ENCODE data around the gene EIF5AL1. TPM values are rescaled to one million over a fixed set of nuclear protein-coding genes. Genes with fewer than 3 reads are reported as not detected.
A peak's percentile ranks its signal among the peaks of the same experiment; 100 is the strongest.

EIF5AL1 gene
- total RNA-seq, 1 experiment from 2014 or later = 0.54 TPM

DNA sequence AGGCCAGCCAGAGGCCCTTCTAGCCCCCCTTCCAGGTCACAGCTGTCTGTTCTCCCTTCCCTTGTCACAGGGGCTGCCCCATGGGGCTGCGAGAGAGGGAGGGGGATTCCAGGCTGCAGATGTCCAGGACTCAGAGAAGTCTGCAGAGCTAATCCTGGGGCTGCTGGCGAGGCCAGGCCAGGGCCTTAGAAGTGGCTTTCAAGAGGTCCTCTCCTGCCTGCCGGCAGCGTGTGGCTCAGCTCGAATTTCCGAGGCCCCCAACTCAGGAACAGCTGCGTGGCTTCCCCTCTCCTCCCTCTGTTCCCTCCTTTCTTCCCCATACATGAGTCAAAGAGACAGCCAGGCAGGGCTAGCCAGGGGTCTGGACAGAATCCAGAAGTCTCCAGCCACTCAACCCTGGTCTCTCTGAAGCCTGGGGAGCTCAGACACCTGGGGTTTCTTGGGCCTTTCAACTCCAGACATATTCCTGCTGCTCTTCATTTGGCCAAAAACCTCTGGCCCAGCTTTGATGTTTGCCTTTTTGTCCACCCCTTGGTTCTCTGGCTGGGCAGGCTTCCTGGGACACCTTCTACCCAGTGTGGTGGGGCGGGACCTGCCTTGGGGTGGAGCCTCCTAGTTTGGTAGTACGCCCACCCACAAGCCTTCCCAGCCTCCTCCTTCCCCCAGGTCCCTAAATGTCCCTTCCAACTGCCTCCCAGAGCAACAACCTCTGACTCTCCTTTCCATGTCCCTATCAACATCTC lies 21.8 kb upstream of the EIF5AL1 start:
- Mint-ChIP-seq H3K27ac (ENCODE audit: low read depth, unreplicated experiment) (no peak overlapping the region), H3K27me3 (ENCODE audit: insufficient read depth, unreplicated experiment) (no peaks in the 10 kb centered on the region), H3K36me3 (ENCODE audit: insufficient read depth, unreplicated experiment) (no peaks in the 10 kb centered on the region), H3K9me3 (ENCODE audit: unreplicated experiment) (no peaks in the 10 kb centered on the region), H3K4me3 (ENCODE audit: unreplicated experiment) (no peak overlapping the region), H3K4me1 (ENCODE audit: insufficient read depth, unreplicated experiment) (peaks cover 15% of the 10 kb centered on the region)
- BruUV-seq (replicated peaks) = no TSS peak
- no peak for TF ChIP-seq CTCF (IDR thresholded peaks at IDR 0.05; ENCODE audit: unreplicated experiment)
- intact Hi-C loops (cut with micrococcal nuclease) = no loop called here
- no peak for DNase-seq (ENCODE audit: unreplicated experiment)
- ChIA-PET CTCF (interaction anchor here (0.6 to 2.2 kb wide), 3 partner anchors 116 to 1217 kb away, joined by 4 to 10 read pairs (median 6); no protein-coding TSS in a partner anchor), POLR2A (no interaction called here)

DNA sequence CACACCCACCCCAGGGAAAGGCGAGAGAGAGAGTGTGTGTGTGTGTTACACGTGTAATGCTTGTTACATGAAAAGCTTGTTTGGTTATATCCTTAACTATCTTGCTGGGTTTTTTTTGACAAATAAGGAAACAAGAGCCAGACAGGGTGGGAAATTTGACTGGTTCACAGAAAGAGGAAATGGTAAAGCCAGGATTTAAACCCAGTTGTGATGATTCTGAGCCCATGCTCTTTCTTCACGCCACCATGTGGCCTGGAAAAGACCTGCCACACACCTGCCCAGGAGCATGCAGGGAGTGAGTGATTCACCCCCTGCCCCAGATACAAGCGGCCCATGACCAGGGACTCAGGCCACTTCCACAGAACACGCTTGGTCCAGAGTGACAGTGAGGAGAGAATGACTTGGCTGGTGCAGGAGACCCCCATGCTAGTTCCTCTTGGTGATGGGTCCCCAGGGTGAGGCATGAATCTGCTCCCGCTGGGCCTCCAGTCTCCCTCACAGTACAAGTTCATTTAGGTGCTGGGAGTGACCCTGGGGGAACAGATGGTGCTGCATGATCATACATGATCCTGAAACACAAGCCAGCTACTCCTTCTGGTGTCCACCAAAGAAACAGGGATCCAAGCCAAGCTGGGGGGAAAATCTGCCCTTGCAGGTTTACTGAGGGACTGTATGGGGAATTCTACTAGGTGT lies 21.0 kb upstream of the EIF5AL1 start:
- no peak for TF ChIP-seq CTCF (IDR thresholded peaks at IDR 0.05; ENCODE audit: unreplicated experiment)
- intact Hi-C loops (cut with micrococcal nuclease) = no loop called here
- ChIA-PET POLR2A (no interaction called here), CTCF (interaction anchor here (0.6 to 2.2 kb wide), 2 partner anchors 8 to 117 kb away, joined by 3 to 10 read pairs; no protein-coding TSS in a partner anchor)
- DNase-seq (ENCODE audit: unreplicated experiment) = peak; percentile 14
- H3K36me3 Mint-ChIP-seq (ENCODE audit: insufficient read depth, unreplicated experiment) = no peaks in the 10 kb centered on the region
- no peak overlapping the region for H3K27ac Mint-ChIP-seq (ENCODE audit: low read depth, unreplicated experiment)
- no peaks in the 10 kb centered on the region for H3K27me3 Mint-ChIP-seq (ENCODE audit: insufficient read depth, unreplicated experiment)
- H3K9me3 Mint-ChIP-seq (ENCODE audit: unreplicated experiment) = no peaks in the 10 kb centered on the region
- H3K4me3 Mint-ChIP-seq (ENCODE audit: unreplicated experiment) = no peak overlapping the region
- peaks cover 15% of the 10 kb centered on the region for H3K4me1 Mint-ChIP-seq (ENCODE audit: insufficient read depth, unreplicated experiment)
- no TSS peak for BruUV-seq (replicated peaks)

DNA sequence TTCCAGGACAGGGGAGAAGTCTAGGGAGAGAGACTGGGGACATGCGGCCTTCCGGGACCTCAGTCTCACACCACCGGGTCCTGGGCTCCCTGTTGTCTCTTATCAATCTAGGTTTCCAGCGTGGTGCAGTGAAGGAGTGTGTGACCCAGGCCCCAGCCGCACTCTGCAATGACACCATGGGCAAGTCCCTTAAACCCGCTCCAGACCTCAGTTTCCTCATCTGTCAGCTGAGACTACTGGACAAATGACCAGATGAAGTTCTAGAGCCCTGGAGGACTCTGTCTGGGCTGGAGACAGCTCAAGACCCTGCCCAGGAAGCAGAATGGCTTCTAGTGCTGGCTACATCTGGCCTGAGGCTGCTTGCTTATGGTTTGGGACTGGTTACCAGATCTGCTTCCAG lies 20.1 kb upstream of the EIF5AL1 start:
- intact Hi-C loops (cut with micrococcal nuclease) = no loop called here
- Mint-ChIP-seq H3K4me1 (ENCODE audit: insufficient read depth, unreplicated experiment) (peaks cover 15% of the 10 kb centered on the region), H3K9me3 (ENCODE audit: unreplicated experiment) (no peaks in the 10 kb centered on the region), H3K4me3 (ENCODE audit: unreplicated experiment) (no peak overlapping the region), H3K27ac (ENCODE audit: low read depth, unreplicated experiment) (no peak overlapping the region), H3K36me3 (ENCODE audit: insufficient read depth, unreplicated experiment) (no peaks in the 10 kb centered on the region), H3K27me3 (ENCODE audit: insufficient read depth, unreplicated experiment) (peaks cover 9% of the 10 kb centered on the region)
- CTCF ChIA-PET = interaction anchor here (0.6 kb wide), 2 partner anchors 25 to 28 kb away, joined by 3 read pairs; no protein-coding TSS in a partner anchor
- DNase-seq (ENCODE audit: unreplicated experiment) = no peak
- POLR2A ChIA-PET = no interaction called here
- BruUV-seq (replicated peaks) = no TSS peak
- no peak for TF ChIP-seq CTCF (IDR thresholded peaks at IDR 0.05; ENCODE audit: unreplicated experiment)

DNA sequence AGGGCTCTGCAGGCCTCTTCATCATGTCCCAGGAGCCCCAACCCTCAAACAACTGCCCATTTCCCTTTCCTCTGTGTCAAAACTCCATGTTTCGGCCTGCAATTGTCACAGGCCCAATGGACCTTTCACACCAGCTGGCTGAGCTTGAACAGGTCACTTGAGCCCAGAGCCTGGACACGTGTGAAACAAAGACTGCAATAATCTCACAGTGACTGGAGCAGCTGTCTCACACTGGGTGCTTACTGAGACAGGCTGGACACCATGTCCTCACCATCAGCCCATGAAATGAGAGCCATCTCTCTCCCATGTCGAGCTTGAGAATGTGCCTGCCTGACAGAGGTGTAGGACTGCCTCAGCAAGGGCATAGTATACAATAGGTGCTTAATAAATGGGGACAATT lies 19.5 kb upstream of the EIF5AL1 start:
- CTCF ChIA-PET = interaction anchor here (0.6 kb wide), 1 partner anchor 29 kb away, joined by 3 read pairs; no protein-coding TSS in a partner anchor

More for the DNA sequence above, 19.5 kb upstream of the EIF5AL1 start:
- H3K27me3 Mint-ChIP-seq (ENCODE audit: insufficient read depth, unreplicated experiment) = peaks cover 15% of the 10 kb centered on the region
- H3K9me3 Mint-ChIP-seq (ENCODE audit: unreplicated experiment) = no peaks in the 10 kb centered on the region
- H3K36me3 Mint-ChIP-seq (ENCODE audit: insufficient read depth, unreplicated experiment) = no peaks in the 10 kb centered on the region
- intact Hi-C loops (cut with micrococcal nuclease) = no loop called here
- no peak for TF ChIP-seq CTCF (IDR thresholded peaks at IDR 0.05; ENCODE audit: unreplicated experiment)
- POLR2A ChIA-PET = no interaction called here
- H3K4me1 Mint-ChIP-seq (ENCODE audit: insufficient read depth, unreplicated experiment) = peaks cover 12% of the 10 kb centered on the region
- no peak for DNase-seq (ENCODE audit: unreplicated experiment)
- no TSS peak for BruUV-seq (replicated peaks)
- H3K4me3 Mint-ChIP-seq (ENCODE audit: unreplicated experiment) = no peak overlapping the region
- H3K27ac Mint-ChIP-seq (ENCODE audit: low read depth, unreplicated experiment) = no peak overlapping the region
